Measurements from ENCODE around the gene FAAP100. TPM values are rescaled to one million over a fixed set of nuclear protein-coding genes. Genes with fewer than 3 reads are reported as not detected.

FAAP100 gene
- total RNA-seq, 1 experiment from 2014 or later, result 34.0 TPM

GRCh38 chr17:81579298-81579697 is 27.1 kb upstream of the FAAP100 start:
- H3K27ac ChIP-seq, result no peak overlapping the region
- no peak for TF ChIP-seq EZH2 (IDR thresholded peaks at IDR 0.05; ENCODE audit: low read depth)
- no peak for TF ChIP-seq CTCF (conservative IDR thresholded peaks at IDR 0.05)
- H3K9me2 ChIP-seq (ENCODE audit: insufficient read depth), result no peaks in the 10 kb centered on the region
- H3K36me3 ChIP-seq (ENCODE audit: low read depth), result no peaks in the 10 kb centered on the region
- peaks cover 34% of the 10 kb centered on the region for H3F3A ChIP-seq (ENCODE audit: insufficient read depth, low read depth)
- CTCF ChIA-PET, result interaction anchor here (0.9 kb wide), 1 partner anchor 13 kb away, joined by 3 read pairs; no protein-coding TSS in a partner anchor
- POLR2A ChIA-PET (ENCODE audit: unreplicated experiment), result interaction anchor here (0.6 to 0.7 kb wide), 3 partner anchors 11 to 564 kb away, joined by 3 to 5 read pairs (median 3); no protein-coding TSS in a partner anchor
- H3K4me3 ChIP-seq, result no peak overlapping the region
- H3K9me3 ChIP-seq (ENCODE audit: insufficient read depth, low read depth), result no peaks in the 10 kb centered on the region
- no peaks in the 10 kb centered on the region for H3K27me3 ChIP-seq (ENCODE audit: insufficient read depth, low read depth)
- DNase-seq, result no peak
- peaks cover 19% of the 10 kb centered on the region; the same call in 1 of the 2 replicates for H3K79me2 ChIP-seq (ENCODE audit: low read depth)
- H4K20me1 ChIP-seq (ENCODE audit: insufficient read depth), result peaks cover 14% of the 10 kb centered on the region
- BruUV-seq (replicated peaks), result no TSS peak
- H2AFZ ChIP-seq, result no peak overlapping the region
- H3K4me1 ChIP-seq (replicated peaks; ENCODE audit: insufficient read depth), result peaks cover 33% of the 10 kb centered on the region
- no peak overlapping the region for H3K4me2 ChIP-seq
- intact Hi-C loops (cut with micrococcal nuclease; ENCODE audit: unreplicated experiment), result no loop called here

- Histone ChIP-seq H2AFZ (no peak overlapping the region), H3K27me3 (ENCODE audit: insufficient read depth, low read depth) (no peaks in the 10 kb centered on the region), H3F3A (ENCODE audit: insufficient read depth, low read depth) (peaks cover 30% of the 10 kb centered on the region), H3K4me1 (replicated peaks; ENCODE audit: insufficient read depth) (peaks cover 33% of the 10 kb centered on the region), H3K36me3 (ENCODE audit: low read depth) (no peaks in the 10 kb centered on the region), H3K79me2 (ENCODE audit: low read depth) (peaks cover 22% of the 10 kb centered on the region; the same call in 1 of the 2 replicates), H3K27ac (peak overlapping the region; percentile 64), H3K9me3 (ENCODE audit: insufficient read depth, low read depth) (no peaks in the 10 kb centered on the region), H3K4me3 (no peak overlapping the region), H4K20me1 (ENCODE audit: insufficient read depth) (peaks cover 14% of the 10 kb centered on the region), H3K4me2 (0 out of 2 replicates have a peak overlapping the region, but pooled peaks have one; percentile 68), H3K9me2 (ENCODE audit: insufficient read depth) (no peaks in the 10 kb centered on the region)
- no TSS peak for BruUV-seq (replicated peaks)
- ChIA-PET CTCF (no interaction called here), POLR2A (ENCODE audit: unreplicated experiment) (interaction anchor here (0.6 to 0.7 kb wide), 2 partner anchors 62 to 564 kb away, joined by 3 read pairs; no protein-coding TSS in a partner anchor)
- intact Hi-C loops (cut with micrococcal nuclease; ENCODE audit: unreplicated experiment), result no loop called here
- TF ChIP-seq CTCF (conservative IDR thresholded peaks at IDR 0.05) (no peak), EZH2 (IDR thresholded peaks at IDR 0.05; ENCODE audit: low read depth) (no peak)
- no peak for DNase-seq
Observed at GRCh38 chr17:81578561-81579225, 26.5 kb upstream of the FAAP100 start.

GRCh38 chr17:81578038-81578441 is 25.9 kb upstream of the FAAP100 start:
- H3K27me3 ChIP-seq (ENCODE audit: insufficient read depth, low read depth), result no peaks in the 10 kb centered on the region
- POLR2A ChIA-PET (ENCODE audit: unreplicated experiment), result interaction anchor here (0.6 kb wide), 1 partner anchor 62 kb away, joined by 3 read pairs; no protein-coding TSS in a partner anchor
- TF ChIP-seq CTCF (conservative IDR thresholded peaks at IDR 0.05) (no peak), EZH2 (IDR thresholded peaks at IDR 0.05; ENCODE audit: low read depth) (no peak)
- no peak overlapping the region for H2AFZ ChIP-seq
- no peaks in the 10 kb centered on the region for H3K9me2 ChIP-seq (ENCODE audit: insufficient read depth)
- H3K36me3 ChIP-seq (ENCODE audit: low read depth), result no peaks in the 10 kb centered on the region
- intact Hi-C loops (cut with micrococcal nuclease; ENCODE audit: unreplicated experiment), result no loop called here
- CTCF ChIA-PET, result interaction anchor here (0.5 kb wide), 1 partner anchor 52 kb away, joined by 3 read pairs; no protein-coding TSS in a partner anchor
- H3K9me3 ChIP-seq (ENCODE audit: insufficient read depth, low read depth), result no peaks in the 10 kb centered on the region
- no peak overlapping the region for H3K4me3 ChIP-seq
- no TSS peak for BruUV-seq (replicated peaks)
- H4K20me1 ChIP-seq (ENCODE audit: insufficient read depth), result peaks cover 14% of the 10 kb centered on the region
- H3K4me1 ChIP-seq (replicated peaks; ENCODE audit: insufficient read depth), result peaks cover 33% of the 10 kb centered on the region
- H3F3A ChIP-seq (ENCODE audit: insufficient read depth, low read depth), result peaks cover 30% of the 10 kb centered on the region
- DNase-seq, result peak; percentile 40 to 53
- peak overlapping the region; percentile 64 for H3K27ac ChIP-seq
- H3K79me2 ChIP-seq (ENCODE audit: low read depth), result peaks cover 25% of the 10 kb centered on the region; the same call in 1 of the 2 replicates
- peak overlapping the region; percentile 68 for H3K4me2 ChIP-seq
